Endometrial microvascular endothelial cells (primary cell): ENCODE data around the gene AAMP. TPM values are rescaled to one million over a fixed set of nuclear protein-coding genes. Genes with fewer than 3 reads are reported as not detected.

Source experiments
- in situ Hi-C: cut with HindIII; loops from 2 replicates; pipeline ENCODE4 v1.10.0; 2017; ENCODE audit warnings: low sequenced_read_pairs, low pct_unique_long_range_greater_than_20kb; ENCODE audit errors: inconsistent ontology term
- total RNA-seq: library from RNA; depleted of rRNA; stranded (reverse); fragments of >200 nt; gene quantifications from one replicate; pipeline ENCODE4 v1.2.3, GENCODE V29; 2015; ENCODE audit errors: inconsistent ontology term

The AAMP gene
- total RNA-seq, 1 donor from 2014 or later: 117 TPM

DNA sequence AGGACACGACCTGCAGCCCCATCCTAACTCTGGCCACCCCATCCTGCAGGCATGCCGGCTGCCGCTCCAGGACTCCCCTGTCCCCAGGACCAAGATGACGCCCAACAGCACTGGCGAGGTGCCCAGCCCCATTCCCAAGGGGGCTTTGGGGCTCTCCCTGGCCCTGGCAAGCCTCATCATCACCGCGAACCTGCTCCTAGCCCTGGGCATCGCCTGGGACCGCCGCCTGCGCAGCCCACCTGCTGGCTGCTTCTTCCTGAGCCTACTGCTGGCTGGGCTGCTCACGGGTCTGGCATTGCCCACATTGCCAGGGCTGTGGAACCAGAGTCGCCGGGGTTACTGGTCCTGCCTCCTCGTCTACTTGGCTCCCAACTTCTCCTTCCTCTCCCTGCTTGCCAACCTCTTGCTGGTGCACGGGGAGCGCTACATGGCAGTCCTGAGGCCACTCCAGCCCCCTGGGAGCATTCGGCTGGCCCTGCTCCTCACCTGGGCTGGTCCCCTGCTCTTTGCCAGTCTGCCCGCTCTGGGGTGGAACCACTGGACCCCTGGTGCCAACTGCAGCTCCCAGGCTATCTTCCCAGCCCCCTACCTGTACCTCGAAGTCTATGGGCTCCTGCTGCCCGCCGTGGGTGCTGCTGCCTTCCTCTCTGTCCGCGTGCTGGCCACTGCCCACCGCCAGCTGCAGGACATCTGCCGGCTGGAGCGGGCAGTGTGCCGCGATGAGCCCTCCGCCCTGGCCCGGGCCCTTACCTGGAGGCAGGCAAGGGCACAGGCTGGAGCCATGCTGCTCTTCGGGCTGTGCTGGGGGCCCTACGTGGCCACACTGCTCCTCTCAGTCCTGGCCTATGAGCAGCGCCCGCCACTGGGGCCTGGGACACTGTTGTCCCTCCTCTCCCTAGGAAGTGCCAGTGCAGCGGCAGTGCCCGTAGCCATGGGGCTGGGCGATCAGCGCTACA, 7.0 kb downstream of the AAMP start:
- in situ Hi-C loops: no loop called here

DNA sequence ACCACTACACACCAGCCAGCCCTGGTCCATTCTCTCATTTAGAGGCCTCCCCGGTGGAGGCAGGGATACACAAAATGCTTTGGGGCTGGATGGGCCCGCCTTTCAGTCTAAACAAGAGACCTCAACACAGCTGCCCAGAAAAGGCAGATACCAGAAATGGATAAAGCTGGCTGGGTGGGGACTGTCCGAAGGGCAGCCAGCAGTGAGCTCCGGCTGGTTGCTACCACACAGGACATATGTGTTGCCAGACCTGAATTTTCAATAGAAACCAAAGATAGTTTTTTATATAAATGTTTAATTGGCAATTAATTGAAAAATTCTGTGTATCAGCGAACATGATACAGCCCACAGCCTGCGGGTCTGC, 7.7 kb downstream of the AAMP start:
- in situ Hi-C loops: no loop called here

DNA sequence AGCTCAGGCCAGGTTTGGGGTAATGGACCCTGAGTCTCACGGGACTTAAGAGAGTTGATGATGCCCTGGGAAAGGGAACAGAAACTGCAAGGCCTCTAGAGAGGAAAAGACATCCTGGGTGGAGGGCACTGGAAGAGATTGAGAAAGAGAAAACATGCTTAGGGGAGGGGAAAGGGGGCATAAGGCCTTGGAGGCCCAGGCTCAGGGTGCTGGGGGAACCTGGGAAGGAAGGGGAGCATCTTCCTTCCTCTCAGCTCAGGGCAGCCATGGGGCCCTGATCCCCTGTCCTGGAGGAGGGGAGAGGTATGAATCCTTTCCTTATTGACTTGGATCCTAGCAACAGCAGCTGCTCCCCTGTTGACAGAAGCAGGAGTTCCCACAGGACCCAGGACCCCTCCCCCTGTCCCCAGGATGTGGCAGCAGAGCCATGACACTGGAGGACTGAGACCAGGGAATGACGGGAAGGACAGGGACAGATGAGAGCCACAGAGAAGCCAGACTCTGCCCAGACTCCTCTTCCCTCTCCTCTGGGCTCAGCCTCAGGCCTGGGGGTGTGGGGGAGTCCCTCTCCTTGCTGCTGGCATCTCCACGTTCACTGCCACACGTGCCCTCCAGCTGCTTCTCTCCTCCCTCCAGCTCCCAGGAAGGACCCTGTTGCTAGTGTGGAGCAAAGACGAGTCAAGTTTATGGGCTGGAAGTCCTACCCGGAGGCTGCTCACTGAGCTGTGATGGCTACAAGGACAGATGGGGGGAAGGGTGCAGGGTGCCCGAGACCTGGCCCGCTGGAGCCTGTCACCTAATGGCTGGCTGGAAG, 8.3 kb downstream of the AAMP start:
- in situ Hi-C loops: no loop called here

GRCh38 chr2:218260742-218261422, 9.1 kb downstream of the AAMP start, which contains the start of gene GPBAR1:
TSS of gene GPBAR1 (plus strand) at chr2:218261015. CDS start at chr2:218262725, 1,710 bp downstream.
- in situ Hi-C loops: no loop called here

GRCh38 chr2:218260166-218260565, 9.8 kb downstream of the AAMP start:
- in situ Hi-C loops: no loop called here

DNA sequence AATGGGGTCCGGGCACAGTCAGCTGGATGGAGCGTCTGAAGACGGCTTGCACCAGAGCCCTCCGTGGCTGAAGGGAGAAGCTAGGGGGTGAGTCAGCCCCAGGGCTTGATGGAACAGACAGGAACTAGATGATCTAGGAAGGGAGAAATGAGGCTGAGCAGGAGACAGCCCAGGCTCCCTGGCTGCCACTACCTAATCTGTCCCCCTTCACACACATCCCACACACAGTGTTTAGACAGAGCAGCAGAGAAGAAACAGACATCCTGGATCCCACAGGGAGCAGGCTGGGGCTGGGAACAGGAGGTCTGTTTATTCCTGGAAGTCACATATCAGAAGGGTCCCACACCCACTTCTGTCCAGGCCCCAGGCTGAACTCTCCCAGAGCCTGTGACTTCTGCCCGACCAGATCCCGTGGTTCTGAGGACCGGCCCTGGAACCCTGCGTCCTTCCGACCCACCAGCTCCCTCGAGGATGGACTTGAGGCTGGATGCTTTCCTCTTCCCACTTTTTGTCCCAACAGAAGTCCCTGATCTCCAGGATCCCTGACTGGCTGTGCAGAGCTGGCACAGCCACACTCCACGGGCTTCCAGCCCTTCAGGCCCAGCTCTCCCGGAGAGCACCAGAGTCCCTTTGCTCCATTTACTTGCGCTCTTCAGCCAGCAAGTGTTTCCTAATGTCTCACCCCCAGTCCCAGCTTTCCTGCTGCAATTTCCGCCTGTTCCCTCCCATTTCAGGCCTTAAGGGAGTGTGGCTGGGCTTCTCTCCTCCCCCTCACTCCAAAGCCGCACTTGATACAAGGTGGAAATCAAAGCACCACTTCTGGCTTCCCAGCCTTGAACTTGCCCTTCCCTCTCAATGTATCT, 10.6 kb downstream of the AAMP start:
- in situ Hi-C loops: no loop called here

- in situ Hi-C loops: no loop called here
Measured at GRCh38 chr2:218257390-218257981, 12.5 kb downstream of the AAMP start.

DNA sequence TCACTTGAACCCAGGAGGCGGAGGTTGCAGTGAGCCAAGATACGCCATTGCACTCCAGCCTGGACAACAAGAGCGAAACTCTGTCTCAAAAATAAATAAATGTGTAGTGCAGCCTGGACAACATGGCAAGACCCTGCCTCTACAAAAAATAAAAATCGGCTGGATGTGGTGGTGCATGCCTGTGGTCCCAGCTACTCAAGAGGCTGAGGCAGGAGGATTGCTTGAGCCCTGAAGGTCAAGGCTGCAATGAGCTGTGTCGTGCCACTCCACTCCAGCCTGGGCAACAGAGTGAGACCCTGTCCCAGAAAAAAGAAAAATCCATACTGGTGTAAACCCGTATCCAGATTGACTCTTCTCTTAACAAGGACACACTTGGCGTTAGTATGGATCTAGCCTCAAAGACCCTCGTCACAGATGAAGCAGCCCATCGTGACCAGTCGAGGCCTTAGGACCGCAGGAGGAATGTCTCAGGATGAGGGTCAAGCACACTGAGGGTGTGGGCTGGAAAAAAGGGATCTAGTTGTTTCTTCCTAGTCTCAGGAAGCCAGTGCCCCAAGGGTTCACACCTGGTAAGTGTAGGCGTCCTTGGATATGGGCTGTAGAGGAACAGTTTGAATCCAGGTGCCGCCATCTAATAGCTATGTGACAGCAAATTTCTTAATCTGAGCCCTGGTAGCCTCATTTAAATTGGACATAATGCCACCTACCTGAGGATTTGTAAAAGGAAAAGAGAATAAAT, 13.2 kb downstream of the AAMP start:
- in situ Hi-C loops: no loop called here

- in situ Hi-C loops: no loop called here
Measured at GRCh38 chr2:218255446-218255845, 14.5 kb downstream of the AAMP start.

- in situ Hi-C loops: no loop called here
Measured at GRCh38 chr2:218253232-218253625, 16.7 kb downstream of the AAMP start.

GRCh38 chr2:218252509-218253231, 17.3 kb downstream of the AAMP start:
- in situ Hi-C loops: no loop called here

DNA sequence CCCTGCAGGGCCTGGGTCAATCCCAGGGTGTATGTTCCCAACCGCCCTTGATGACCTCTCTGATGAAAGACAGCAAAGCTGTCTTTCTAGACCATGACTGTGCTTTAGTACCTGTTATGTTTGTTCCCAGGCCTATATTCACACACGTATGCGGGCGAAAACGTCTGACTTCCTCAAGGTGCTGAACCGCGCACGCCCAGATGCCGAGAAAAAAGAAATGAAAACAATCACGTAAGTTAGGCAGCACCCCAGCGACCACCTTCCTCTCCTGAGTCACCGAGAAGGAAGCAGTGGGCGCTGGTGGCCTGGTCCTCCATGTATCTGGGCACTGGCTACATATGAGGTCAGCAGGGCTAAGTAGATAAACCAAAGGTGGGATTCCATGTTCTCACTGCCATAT, 20.2 kb downstream of the AAMP start:
- in situ Hi-C loops: no loop called here

DNA sequence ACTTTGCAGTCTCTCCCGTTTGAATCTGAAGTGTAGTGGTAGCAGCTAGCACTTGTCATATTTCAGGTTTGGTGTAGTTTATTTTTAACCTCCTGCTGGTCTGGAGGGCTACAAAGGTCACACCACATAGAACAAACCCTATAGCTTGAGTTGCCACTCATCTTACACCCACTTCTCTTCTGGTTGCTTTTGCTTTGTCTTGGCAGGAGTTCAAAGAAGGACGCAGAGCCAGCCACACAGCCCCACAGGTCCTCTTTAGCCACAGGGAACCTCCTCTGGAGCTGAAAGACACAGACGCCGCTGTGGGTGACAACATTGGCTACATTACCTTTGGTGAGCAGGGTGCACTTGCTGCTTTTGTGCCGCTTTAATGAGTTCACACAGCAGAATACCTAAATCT, 24.7 kb downstream of the AAMP start:
- in situ Hi-C loops: no loop called here

DNA sequence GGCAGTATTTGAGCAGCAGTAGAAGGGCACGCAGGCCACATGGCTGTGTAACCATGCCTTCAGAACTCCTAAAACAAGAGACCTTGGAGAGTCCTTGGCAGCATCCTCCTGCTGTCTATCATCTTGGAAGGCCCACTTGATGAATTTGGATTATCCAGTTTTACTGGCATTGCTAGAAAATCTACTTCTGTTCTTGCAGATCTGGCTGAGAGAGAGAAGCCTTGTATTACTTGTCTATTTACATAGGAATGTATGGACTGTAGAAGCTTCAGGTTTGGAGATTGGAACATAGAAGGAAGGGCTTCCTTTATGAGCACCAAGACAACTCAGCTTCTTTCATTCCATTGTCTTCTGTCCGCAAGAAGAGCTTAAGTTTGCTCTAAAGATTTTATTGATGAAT, 25.3 kb downstream of the AAMP start:
- in situ Hi-C loops: no loop called here

DNA sequence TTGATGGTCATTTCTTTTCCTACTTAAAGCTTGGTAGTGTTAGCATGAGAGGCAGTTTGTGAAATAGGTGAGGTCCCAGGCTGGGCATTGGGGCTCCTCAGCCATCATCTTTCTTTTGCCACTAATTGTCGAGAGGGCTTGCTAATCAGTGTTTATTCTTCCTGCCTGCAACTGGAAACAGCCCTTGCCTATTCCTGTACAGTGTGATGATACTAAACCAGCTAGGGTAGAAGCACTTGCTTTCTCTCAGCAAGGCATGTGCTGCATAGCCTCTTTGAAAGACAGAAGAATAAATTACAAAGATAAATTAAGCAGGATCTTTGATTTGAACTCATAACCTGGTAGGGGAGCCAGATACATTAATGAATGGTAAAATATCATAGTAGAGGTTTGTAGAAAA, 25.7 kb downstream of the AAMP start:
- in situ Hi-C loops: no loop called here

GRCh38 chr2:218238887-218239286, 31.1 kb downstream of the AAMP start:
- in situ Hi-C loops: no loop called here

DNA sequence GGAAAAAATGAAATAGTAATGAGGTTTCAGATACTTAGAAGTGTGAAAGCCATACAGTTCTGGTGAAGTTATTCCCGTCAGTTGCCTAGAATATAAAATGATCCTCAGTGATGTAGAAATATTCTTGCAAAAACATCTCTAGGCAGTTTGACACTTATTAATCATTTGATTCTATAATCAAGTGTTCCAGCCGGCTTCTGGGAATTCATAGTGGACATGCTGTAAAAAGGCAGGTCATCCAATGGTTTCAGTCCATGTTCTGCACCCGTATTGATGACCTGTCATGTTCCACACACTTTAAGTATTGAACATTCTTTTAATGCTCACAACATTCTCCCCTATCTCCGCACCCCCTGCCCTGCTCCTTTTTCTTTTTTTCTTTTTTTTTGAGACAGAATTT, 33.1 kb downstream of the AAMP start:
- in situ Hi-C loops: no loop called here
